ENCODE data around the gene ZNF831.

Gene ZNF831

GRCh38 chr20:59163631-59164530 is at the start of gene ZNF831:
Gene ZNF831, plus strand, starts transcription at chr20:59163821. Its CDS starts 27,199 bp downstream, at chr20:59191020.
- DNase-seq (ENCODE audit: low spot score), result no peak

- DNase-seq (ENCODE audit: low spot score), result no peak
Observed at GRCh38 chr20:59117526-59117925, 46.1 kb upstream of the ZNF831 start.

GRCh38 chr20:59118855-59119254 is 44.8 kb upstream of the ZNF831 start:
- no peak for DNase-seq (ENCODE audit: low spot score)

- no peak for DNase-seq (ENCODE audit: low spot score)
Observed at GRCh38 chr20:59120491-59120890, 43.1 kb upstream of the ZNF831 start.

GRCh38 chr20:59120919-59121318 is 42.7 kb upstream of the ZNF831 start:
- DNase-seq (ENCODE audit: low spot score), result no peak

GRCh38 chr20:59121714-59122565 is 41.7 kb upstream of the ZNF831 start:
- no peak for DNase-seq (ENCODE audit: low spot score)

GRCh38 chr20:59122566-59122919 is 41.1 kb upstream of the ZNF831 start:
- DNase-seq (ENCODE audit: low spot score), result no peak

GRCh38 chr20:59123011-59123677 is 40.5 kb upstream of the ZNF831 start:
- DNase-seq (ENCODE audit: low spot score), result no peak

GRCh38 chr20:59123678-59124255 is 39.9 kb upstream of the ZNF831 start:
- no peak for DNase-seq (ENCODE audit: low spot score)

- DNase-seq (ENCODE audit: low spot score), result no peak
Observed at GRCh38 chr20:59124296-59125029, 39.2 kb upstream of the ZNF831 start.

GRCh38 chr20:59125332-59125731 is 38.3 kb upstream of the ZNF831 start:
- no peak for DNase-seq (ENCODE audit: low spot score)

GRCh38 chr20:59125836-59126235 is 37.8 kb upstream of the ZNF831 start:
- no peak for DNase-seq (ENCODE audit: low spot score)

GRCh38 chr20:59127839-59128238 is 35.8 kb upstream of the ZNF831 start:
- DNase-seq (ENCODE audit: low spot score), result no peak

GRCh38 chr20:59131551-59132285 is 31.9 kb upstream of the ZNF831 start:
- DNase-seq (ENCODE audit: low spot score), result no peak

- no peak for DNase-seq (ENCODE audit: low spot score)
Observed at GRCh38 chr20:59134182-59134581, 29.4 kb upstream of the ZNF831 start.

- no peak for DNase-seq (ENCODE audit: low spot score)
Observed at GRCh38 chr20:59135093-59135492, 28.5 kb upstream of the ZNF831 start.

- no peak for DNase-seq (ENCODE audit: low spot score)
Observed at GRCh38 chr20:59136027-59136426, 27.6 kb upstream of the ZNF831 start.

GRCh38 chr20:59137532-59137931 is 26.1 kb upstream of the ZNF831 start:
- DNase-seq (ENCODE audit: low spot score), result no peak

- no peak for DNase-seq (ENCODE audit: low spot score)
Observed at GRCh38 chr20:59138114-59138748, 25.4 kb upstream of the ZNF831 start.

GRCh38 chr20:59139998-59140397 is 23.6 kb upstream of the ZNF831 start:
- DNase-seq (ENCODE audit: low spot score), result no peak

Measured in SW480 (cell line).